HCT116 (cell line): ENCODE data around the gene KSR2. TPM values are rescaled to one million over a fixed set of nuclear protein-coding genes. Genes with fewer than 3 reads are reported as not detected.

Experiments used
- ATAC-seq: fragments of 200-7000 bp; cut with Tn5 transposase; 2 replicates; pipeline ENCODE4 v1.9.1; 2020; ENCODE audit warnings: mild to moderate bottlenecking, moderate library complexity
- BruUV-seq: library from RNA; stranded (reverse); fragments of 400-500 nt; replicated peaks from 2 replicates; lab custom pipeline; 2021; lab: Mats Ljungman, UMichigan
- CTCF ChIA-PET: fragments of 300-600 bp; sonication (Branson Sonifier 250); formaldehyde crosslinking; loops from one replicate; lab custom pipeline; 2021; ENCODE audit warnings: antibody characterized with exemption; lab: Charles Lee
- POLR2A ChIA-PET: fragments of 300-600, 350-600 bp; sonication (Branson Sonifier 250); formaldehyde crosslinking; loops from one replicate; lab custom pipeline; 2021; ENCODE audit warnings: antibody characterized with exemption; lab: Charles Lee
- RAD21 ChIA-PET, 2 experiments: fragments of 300-600 bp; sonication (Branson Sonifier 250); formaldehyde crosslinking; loops; one replicate each; lab custom pipeline; 2023; ENCODE audit warnings: low total read pairs in 2 of 2; ENCODE audit not compliant: uncharacterized antibody in 2 of 2, unreplicated experiment in 2 of 2, low non-redundant PET in 1 of 2; lab: Charles Lee
- DNase-seq: peaks from one replicate; pipeline ENCODE4 v3.0.0-alpha.2; 2010; ENCODE audit warnings: low read depth, low spot score
- H2AFZ ChIP-seq: fragments of 200-600 bp; shearing (Covaris generic), sonication (generic); 2 replicates; pipeline ENCODE4 v1.6.1; 2017; ENCODE audit warnings: low read depth, mixed run types, mixed read lengths, antibody characterized with exemption, low read length; ENCODE audit not compliant: poor library complexity, severe bottlenecking
- H3K27ac ChIP-seq: 2 replicates; pipeline ENCODE4 v1.5.1; 2012; ENCODE audit warnings: low read depth, low read length
- H3K27me3 ChIP-seq: fragments of 200-600 bp; sonication (generic); 2 replicates; pipeline ENCODE4 v1.6.1; 2016; ENCODE audit warnings: mixed run types, low read length, mixed read lengths; ENCODE audit not compliant: insufficient read depth
- H3K36me3 ChIP-seq, 2 experiments: fragments of 200-500 bp in 1 of 2; fragments of 200-600 bp in 1 of 2; sonication (Bioruptor generic) in 1 of 2; sonication (generic) in 1 of 2; 2 replicates each; pipeline versions ENCODE4 v1.5.1 to v1.6.1; 2014 to 2016; ENCODE audit warnings: low read length in 2 of 2, inconsistent platforms in 1 of 2, mixed read lengths in 1 of 2, mixed run types in 1 of 2; ENCODE audit not compliant: insufficient read depth in 2 of 2, control insufficient read depth in 1 of 2
- H3K4me1 ChIP-seq, 2 experiments: fragments of 200-600 bp in 1 of 2; sonication (generic) in 1 of 2; 2 replicates each; pipeline versions ENCODE4 v1.5.1 to v1.6.1; 2012 to 2017; ENCODE audit warnings: low read length in 2 of 2, inconsistent platforms in 1 of 2, mild to moderate bottlenecking in 1 of 2, mixed read lengths in 1 of 2, mixed run types in 1 of 2, moderate library complexity in 1 of 2; ENCODE audit not compliant: insufficient read depth in 2 of 2, control insufficient read depth in 1 of 2
- H3K4me2 ChIP-seq: fragments of 200-600 bp; sonication (generic); 2 replicates; pipeline ENCODE4 v1.6.1; 2017; ENCODE audit warnings: mixed run types, low read length, mixed read lengths
- H3K4me3 ChIP-seq, 2 experiments: fragments of 200-600 bp in 1 of 2; sonication (generic) in 1 of 2; replicated peaks in 1 of 2; 2 replicates each; pipeline ENCODE4 v1.5.1; 2011 to 2016; ENCODE audit warnings: low read length in 2 of 2, control low read depth in 1 of 2, low read depth in 1 of 2, mild to moderate bottlenecking in 1 of 2, mixed read lengths in 1 of 2, mixed run types in 1 of 2
- H3K79me2 ChIP-seq: fragments of 200-600 bp; sonication (generic); 2 replicates; pipeline ENCODE4 v1.6.1; 2017; ENCODE audit warnings: mild to moderate bottlenecking, mixed run types, low read length, moderate library complexity, mixed read lengths; ENCODE audit not compliant: insufficient read depth
- H3K9ac ChIP-seq: fragments of 200-600 bp; sonication (generic); 2 replicates; pipeline ENCODE4 v1.6.1; 2016; ENCODE audit warnings: low read length, mixed read lengths
- H3K9me2 ChIP-seq: fragments of 200-600 bp; sonication (generic), shearing (Covaris generic); 2 replicates; pipeline ENCODE4 v1.6.1; 2017; ENCODE audit warnings: mixed run types, mild to moderate bottlenecking, moderate library complexity; ENCODE audit not compliant: insufficient read depth
- H3K9me3 ChIP-seq, 2 experiments: fragments of 200-500 bp in 1 of 2; fragments of 200-600 bp in 1 of 2; sonication (Bioruptor generic) in 1 of 2; sonication (generic) in 1 of 2; 2 replicates each; pipeline ENCODE4 v1.6.1; 2014 to 2017; ENCODE audit warnings: low read length in 2 of 2, mixed read lengths in 2 of 2, inconsistent platforms in 1 of 2, low read depth in 1 of 2, mild to moderate bottlenecking in 1 of 2, mixed run types in 1 of 2, moderate library complexity in 1 of 2; ENCODE audit not compliant: control insufficient read depth in 1 of 2, insufficient read depth in 1 of 2
- H4K20me1 ChIP-seq: fragments of 200-600 bp; sonication (generic), shearing (Covaris generic); 2 replicates; pipeline ENCODE4 v1.6.1; 2017; ENCODE audit warnings: mixed run types, mild to moderate bottlenecking, moderate library complexity; ENCODE audit not compliant: insufficient read depth
- CBX3 ChIP-seq: IDR thresholded peaks from 2 replicates; pipeline ENCODE4 v1.6.1; 2012; ENCODE audit warnings: low read depth
- EGR1 ChIP-seq: IDR thresholded peaks from 2 replicates; pipeline ENCODE4 v1.6.1; 2012; ENCODE audit warnings: low read depth
- ELF1 ChIP-seq: IDR thresholded peaks from 2 replicates; pipeline ENCODE4 v1.6.1; 2012; ENCODE audit warnings: low read depth, borderline replicate concordance
- EZH2 ChIP-seq: fragments of 200-600 bp; sonication (generic); IDR thresholded peaks from 2 replicates; pipeline ENCODE4 v1.6.1; 2017; ENCODE audit warnings: antibody characterized with exemption, mixed run types
- FOSL1 ChIP-seq: IDR thresholded peaks from 2 replicates; pipeline ENCODE4 v1.6.1; 2012; ENCODE audit warnings: low read depth
- JUND ChIP-seq: IDR thresholded peaks from 2 replicates; pipeline ENCODE4 v1.6.1; 2012
- POLR2A ChIP-seq: IDR thresholded peaks from 2 replicates; pipeline ENCODE4 v1.7.0; 2011; ENCODE audit warnings: borderline replicate concordance; ENCODE audit not compliant: insufficient read depth, insufficient read length; ENCODE audit errors: extremely low read depth
- POLR2AphosphoS5 ChIP-seq: IDR thresholded peaks from 2 replicates; pipeline ENCODE4 v1.6.1; 2011; ENCODE audit warnings: mild to moderate bottlenecking, low read depth, low read length, moderate library complexity
- RAD21 ChIP-seq: IDR thresholded peaks from 2 replicates; pipeline ENCODE4 v1.6.1; 2012; ENCODE audit warnings: low read depth, mild to moderate bottlenecking
- SIN3A ChIP-seq: IDR thresholded peaks from 2 replicates; pipeline ENCODE4 v1.6.1; 2012; ENCODE audit warnings: low read depth
- SP1 ChIP-seq: IDR thresholded peaks from 2 replicates; pipeline ENCODE4 v1.6.1; 2012; ENCODE audit warnings: low read depth
- SRF ChIP-seq: IDR thresholded peaks from 2 replicates; pipeline ENCODE4 v1.6.1; 2012; ENCODE audit warnings: low read depth
- TCF7L2 ChIP-seq: IDR thresholded peaks from 2 replicates; pipeline ENCODE4 v1.7.0; 2011; ENCODE audit warnings: borderline replicate concordance, inconsistent platforms; ENCODE audit not compliant: insufficient read depth, insufficient read length; ENCODE audit errors: extremely low read depth
- YY1 ChIP-seq: IDR thresholded peaks from 2 replicates; pipeline ENCODE4 v1.6.1; 2011; ENCODE audit warnings: low read length, low read depth, moderate library complexity, mild to moderate bottlenecking; ENCODE audit not compliant: insufficient replicate concordance; ENCODE audit errors: extremely low read depth
- ZFX ChIP-seq: fragments of 450-650 bp; IDR thresholded peaks from 2 replicates; pipeline ENCODE4 v1.6.1; 2017
- intact Hi-C: fragments of 100-400 bp; cut with micrococcal nuclease; formaldehyde crosslinking; loops from 2 replicates; pipeline ENCODE4 v1.10.0; 2022
- total RNA-seq: library from RNA; stranded (reverse); gene quantifications from one replicate; pipeline ENCODE4 v1.2.1, GENCODE V29; 2021; ENCODE audit not compliant: unreplicated experiment
- TF ChIP-seq, protein P1 (sequence below): IDR thresholded peaks from 2 replicates; pipeline ENCODE4 v1.6.1; 2011; ENCODE audit warnings: mild to moderate bottlenecking, low read length, moderate library complexity; ENCODE audit not compliant: insufficient replicate concordance; ENCODE audit errors: extremely low read depth
- TF ChIP-seq, protein P2 (sequence below): IDR thresholded peaks from 2 replicates; pipeline ENCODE4 v1.6.1; 2012; ENCODE audit warnings: low read depth
- TF ChIP-seq, protein P3 (sequence below): IDR thresholded peaks from 2 replicates; pipeline ENCODE4 v1.6.1; 2012

The KSR2 gene
- total RNA-seq, 1 experiment from 2014 or later: 10.1 TPM

DNA sequence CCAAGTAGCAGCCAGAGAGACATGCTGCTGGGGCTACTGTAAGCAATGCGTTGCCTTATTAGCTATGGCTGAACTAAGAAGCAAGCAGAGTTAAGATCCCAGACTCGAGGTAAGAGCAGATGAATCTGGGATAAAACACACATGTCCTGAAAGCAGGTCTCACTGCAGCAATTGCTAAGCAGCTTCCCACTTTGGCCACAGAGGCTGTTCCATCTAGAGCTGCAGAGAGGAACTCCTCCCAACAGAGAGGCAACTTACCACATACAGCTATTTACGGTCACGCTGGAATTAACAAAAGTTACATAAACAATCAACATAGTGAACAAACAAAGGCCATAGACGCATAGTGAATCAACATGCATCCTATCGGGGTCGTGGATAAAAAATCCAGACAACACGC is 90.2 kb downstream of the KSR2 start:
- CTCF ChIA-PET: interaction anchor here (0.6 kb wide), 1 partner anchor 177 kb away, joined by 3 read pairs; no protein-coding TSS in a partner anchor
- no TSS peak for BruUV-seq

DNA sequence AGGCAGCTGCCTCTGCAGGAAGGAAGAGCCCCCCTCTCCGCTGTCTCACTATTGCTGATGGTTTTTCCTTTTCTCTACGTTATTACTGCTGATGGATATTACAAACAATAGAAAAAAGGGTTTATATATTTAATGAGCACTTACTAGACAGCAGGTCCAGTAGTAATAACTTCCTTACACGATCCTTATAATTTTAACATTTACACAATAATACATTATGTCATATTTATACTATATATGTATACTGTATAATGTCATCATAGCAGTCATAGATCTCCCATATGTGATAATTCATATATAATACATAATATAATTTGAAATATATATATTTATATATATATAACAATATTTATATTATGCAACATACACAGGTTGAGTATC is 92.4 kb downstream of the KSR2 start:
- Histone ChIP-seq H3K79me2 (no peaks in the 10 kb centered on the region), H2AFZ (no peak overlapping the region), H3K27me3 (no peaks in the 10 kb centered on the region), H3K9me3 (no peaks in the 10 kb centered on the region), H3K4me1 (peaks cover 7 to 26% of the 10 kb centered on the region in 2 experiments; a peak in 3 of 4 replicates), H3K4me3 (no peak overlapping the region), H3K9ac (no peak overlapping the region), H4K20me1 (no peaks in the 10 kb centered on the region), H3K4me2 (no peak overlapping the region), H3K9me2 (no peaks in the 10 kb centered on the region), H3K27ac (no peak overlapping the region), H3K36me3 (no peaks in the 10 kb centered on the region)
- POLR2A ChIA-PET: no interaction called here
- no TSS peak for BruUV-seq
- intact Hi-C loops: loop anchor here (5.0 to 10.0 kb wide), 2 partner anchors 258 to 501 kb away; partner anchors contain the start of genes PEBP1 and SUDS3
- RAD21 ChIA-PET: no interaction called here
- DNase-seq: no peak
- CTCF ChIA-PET: no interaction called here
- no peak for ATAC-seq
- TF ChIP-seq POLR2A (no peak), JUND (no peak), RAD21 (no peak), TCF7L2 (no peak), SIN3A (no peak), EGR1 (no peak), EZH2 (no peak), YY1 (no peak)
- TF ChIP-seq, protein P1, sequence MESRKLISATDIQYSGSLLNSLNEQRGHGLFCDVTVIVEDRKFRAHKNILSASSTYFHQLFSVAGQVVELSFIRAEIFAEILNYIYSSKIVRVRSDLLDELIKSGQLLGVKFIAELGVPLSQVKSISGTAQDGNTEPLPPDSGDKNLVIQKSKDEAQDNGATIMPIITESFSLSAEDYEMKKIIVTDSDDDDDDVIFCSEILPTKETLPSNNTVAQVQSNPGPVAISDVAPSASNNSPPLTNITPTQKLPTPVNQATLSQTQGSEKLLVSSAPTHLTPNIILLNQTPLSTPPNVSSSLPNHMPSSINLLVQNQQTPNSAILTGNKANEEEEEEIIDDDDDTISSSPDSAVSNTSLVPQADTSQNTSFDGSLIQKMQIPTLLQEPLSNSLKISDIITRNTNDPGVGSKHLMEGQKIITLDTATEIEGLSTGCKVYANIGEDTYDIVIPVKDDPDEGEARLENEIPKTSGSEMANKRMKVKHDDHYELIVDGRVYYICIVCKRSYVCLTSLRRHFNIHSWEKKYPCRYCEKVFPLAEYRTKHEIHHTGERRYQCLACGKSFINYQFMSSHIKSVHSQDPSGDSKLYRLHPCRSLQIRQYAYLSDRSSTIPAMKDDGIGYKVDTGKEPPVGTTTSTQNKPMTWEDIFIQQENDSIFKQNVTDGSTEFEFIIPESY: no peak
- TF ChIP-seq, protein P2, sequence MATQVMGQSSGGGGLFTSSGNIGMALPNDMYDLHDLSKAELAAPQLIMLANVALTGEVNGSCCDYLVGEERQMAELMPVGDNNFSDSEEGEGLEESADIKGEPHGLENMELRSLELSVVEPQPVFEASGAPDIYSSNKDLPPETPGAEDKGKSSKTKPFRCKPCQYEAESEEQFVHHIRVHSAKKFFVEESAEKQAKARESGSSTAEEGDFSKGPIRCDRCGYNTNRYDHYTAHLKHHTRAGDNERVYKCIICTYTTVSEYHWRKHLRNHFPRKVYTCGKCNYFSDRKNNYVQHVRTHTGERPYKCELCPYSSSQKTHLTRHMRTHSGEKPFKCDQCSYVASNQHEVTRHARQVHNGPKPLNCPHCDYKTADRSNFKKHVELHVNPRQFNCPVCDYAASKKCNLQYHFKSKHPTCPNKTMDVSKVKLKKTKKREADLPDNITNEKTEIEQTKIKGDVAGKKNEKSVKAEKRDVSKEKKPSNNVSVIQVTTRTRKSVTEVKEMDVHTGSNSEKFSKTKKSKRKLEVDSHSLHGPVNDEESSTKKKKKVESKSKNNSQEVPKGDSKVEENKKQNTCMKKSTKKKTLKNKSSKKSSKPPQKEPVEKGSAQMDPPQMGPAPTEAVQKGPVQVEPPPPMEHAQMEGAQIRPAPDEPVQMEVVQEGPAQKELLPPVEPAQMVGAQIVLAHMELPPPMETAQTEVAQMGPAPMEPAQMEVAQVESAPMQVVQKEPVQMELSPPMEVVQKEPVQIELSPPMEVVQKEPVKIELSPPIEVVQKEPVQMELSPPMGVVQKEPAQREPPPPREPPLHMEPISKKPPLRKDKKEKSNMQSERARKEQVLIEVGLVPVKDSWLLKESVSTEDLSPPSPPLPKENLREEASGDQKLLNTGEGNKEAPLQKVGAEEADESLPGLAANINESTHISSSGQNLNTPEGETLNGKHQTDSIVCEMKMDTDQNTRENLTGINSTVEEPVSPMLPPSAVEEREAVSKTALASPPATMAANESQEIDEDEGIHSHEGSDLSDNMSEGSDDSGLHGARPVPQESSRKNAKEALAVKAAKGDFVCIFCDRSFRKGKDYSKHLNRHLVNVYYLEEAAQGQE: no peak

More for the DNA sequence above, 90.2 kb downstream of the KSR2 start:
- RAD21 ChIA-PET: no interaction called here
- Histone ChIP-seq H3K27me3 (no peaks in the 10 kb centered on the region), H3K9me2 (no peaks in the 10 kb centered on the region), H3K79me2 (no peaks in the 10 kb centered on the region), H2AFZ (no peak overlapping the region), H3K4me2 (no peak overlapping the region), H3K27ac (no peak overlapping the region), H3K9me3 (no peaks in the 10 kb centered on the region), H3K4me1 (peaks cover 16 to 41% of the 10 kb centered on the region in 2 experiments), H4K20me1 (no peaks in the 10 kb centered on the region), H3K9ac (no peak overlapping the region), H3K36me3 (no peaks in the 10 kb centered on the region), H3K4me3 (no peak overlapping the region)
- POLR2A ChIA-PET: no interaction called here
- DNase-seq (no peak), ATAC-seq (no peak)
- intact Hi-C loops: loop anchor here (5.0 to 10.0 kb wide), 2 partner anchors 256 to 499 kb away; partner anchors contain the start of genes PEBP1 and SUDS3
- no peak for TF ChIP-seq ELF1
- TF ChIP-seq EGR1: no peak
- TF ChIP-seq YY1: no peak
- TF ChIP-seq SIN3A: no peak
- TF ChIP-seq, protein P3, sequence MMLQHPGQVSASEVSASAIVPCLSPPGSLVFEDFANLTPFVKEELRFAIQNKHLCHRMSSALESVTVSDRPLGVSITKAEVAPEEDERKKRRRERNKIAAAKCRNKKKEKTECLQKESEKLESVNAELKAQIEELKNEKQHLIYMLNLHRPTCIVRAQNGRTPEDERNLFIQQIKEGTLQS: no peak
- TF ChIP-seq ZFX: no peak
- no peak for TF ChIP-seq POLR2A
- TF ChIP-seq FOSL1: no peak
- no peak for TF ChIP-seq CBX3
- no peak for TF ChIP-seq EZH2
- TF ChIP-seq SRF: no peak
- TF ChIP-seq SP1: no peak
- no peak for TF ChIP-seq POLR2AphosphoS5
- TF ChIP-seq, all 23 proteins: peak for 0
